Fibroblast of pulmonary artery (primary cell): ENCODE measurements around the gene HIPK3.

ENCODE experiments used
- DNase-seq: peaks from one replicate; pipeline ENCODE4 v3.0.0-alpha.2; 2010; ENCODE audit warnings: low read depth
- H3K4me3 ChIP-seq: replicated peaks from 2 replicates; pipeline ENCODE4 v1.5.1; 2011; ENCODE audit warnings: low read depth, mild to moderate bottlenecking, control low read depth, low read length, moderate library complexity
- TF ChIP-seq, protein P1 (sequence below): IDR thresholded peaks from 2 replicates; pipeline ENCODE4 v1.5.1; 2011; ENCODE audit warnings: mild to moderate bottlenecking, control low read depth, low read length, inconsistent platforms; ENCODE audit errors: missing control alignments

Gene HIPK3

DNA sequence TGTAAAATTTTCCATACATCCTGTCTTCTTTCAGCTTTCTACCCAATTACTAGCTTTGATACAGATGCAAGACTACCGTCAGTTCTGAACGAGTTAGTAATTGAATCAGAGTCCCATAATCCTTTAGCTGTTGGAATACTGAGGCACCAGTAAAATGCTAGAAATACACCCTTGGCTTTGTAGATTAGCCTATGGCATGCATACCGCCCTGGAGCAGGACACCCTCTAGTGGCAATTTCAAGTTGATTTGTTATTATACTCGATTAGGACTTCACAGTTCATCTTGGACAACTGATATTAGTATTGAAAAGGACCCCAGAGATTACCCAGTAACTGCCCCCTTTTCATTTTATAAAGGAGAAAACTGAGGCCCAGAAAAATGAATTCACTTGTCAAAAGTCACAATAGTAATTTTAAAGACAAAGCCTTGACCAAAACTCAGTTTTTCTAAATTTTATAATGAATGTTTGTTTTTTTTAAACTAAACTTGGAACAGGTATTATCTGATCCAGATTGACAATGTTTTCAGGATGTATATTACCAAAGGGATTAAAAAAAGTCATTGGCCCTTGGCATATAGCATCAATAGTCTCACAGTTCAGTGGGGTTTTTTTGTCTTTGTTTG, 72.6 kb downstream of the HIPK3 start:
- peak; percentile 83 for DNase-seq
- TF ChIP-seq, protein P1, sequence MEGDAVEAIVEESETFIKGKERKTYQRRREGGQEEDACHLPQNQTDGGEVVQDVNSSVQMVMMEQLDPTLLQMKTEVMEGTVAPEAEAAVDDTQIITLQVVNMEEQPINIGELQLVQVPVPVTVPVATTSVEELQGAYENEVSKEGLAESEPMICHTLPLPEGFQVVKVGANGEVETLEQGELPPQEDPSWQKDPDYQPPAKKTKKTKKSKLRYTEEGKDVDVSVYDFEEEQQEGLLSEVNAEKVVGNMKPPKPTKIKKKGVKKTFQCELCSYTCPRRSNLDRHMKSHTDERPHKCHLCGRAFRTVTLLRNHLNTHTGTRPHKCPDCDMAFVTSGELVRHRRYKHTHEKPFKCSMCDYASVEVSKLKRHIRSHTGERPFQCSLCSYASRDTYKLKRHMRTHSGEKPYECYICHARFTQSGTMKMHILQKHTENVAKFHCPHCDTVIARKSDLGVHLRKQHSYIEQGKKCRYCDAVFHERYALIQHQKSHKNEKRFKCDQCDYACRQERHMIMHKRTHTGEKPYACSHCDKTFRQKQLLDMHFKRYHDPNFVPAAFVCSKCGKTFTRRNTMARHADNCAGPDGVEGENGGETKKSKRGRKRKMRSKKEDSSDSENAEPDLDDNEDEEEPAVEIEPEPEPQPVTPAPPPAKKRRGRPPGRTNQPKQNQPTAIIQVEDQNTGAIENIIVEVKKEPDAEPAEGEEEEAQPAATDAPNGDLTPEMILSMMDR = peak; percentile 66
- no peak overlapping the region for H3K4me3 ChIP-seq

DNA sequence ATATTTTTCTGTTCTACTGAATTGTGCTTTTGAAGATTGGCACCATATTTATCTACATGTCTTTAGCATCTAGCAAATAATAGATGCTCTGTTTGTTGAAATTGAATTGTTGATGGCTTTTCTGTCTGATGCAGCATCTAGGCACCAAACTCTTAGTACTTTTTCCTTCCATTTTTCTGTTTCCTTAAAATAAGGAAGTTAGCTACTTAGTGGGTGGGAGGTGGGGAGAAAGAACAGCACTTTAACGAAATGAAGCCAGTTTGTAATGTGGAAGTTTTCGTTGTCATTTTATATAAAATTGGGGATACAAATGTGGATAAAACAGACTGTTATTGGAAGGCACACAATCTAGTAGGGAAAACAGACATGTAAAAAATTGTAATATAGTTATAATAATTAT, 76.6 kb downstream of the HIPK3 start:
- no peak overlapping the region for H3K4me3 ChIP-seq
- DNase-seq = no peak
- TF ChIP-seq, protein P1 = no peak

DNA sequence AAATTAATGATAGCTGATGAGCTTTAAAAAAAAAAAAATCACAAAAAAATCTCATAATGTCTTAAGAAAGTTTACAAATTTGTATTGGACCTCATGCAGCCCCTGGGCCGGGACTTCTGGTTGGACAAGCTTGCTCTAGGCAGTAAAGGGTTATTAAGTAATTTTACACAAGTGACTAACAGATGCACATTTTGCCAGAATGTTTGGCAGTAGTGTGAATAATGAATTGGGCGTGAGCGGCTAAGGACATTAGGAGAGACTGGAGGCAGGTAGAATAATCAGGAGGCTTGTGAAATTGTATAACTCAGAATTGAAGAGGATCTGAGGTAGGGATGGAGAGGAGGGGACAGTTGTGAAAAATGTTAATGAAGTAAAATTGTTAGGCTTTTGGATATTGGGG, 77.4 kb downstream of the HIPK3 start:
- no peak for DNase-seq
- TF ChIP-seq, protein P1 = no peak
- H3K4me3 ChIP-seq = no peak overlapping the region

DNA sequence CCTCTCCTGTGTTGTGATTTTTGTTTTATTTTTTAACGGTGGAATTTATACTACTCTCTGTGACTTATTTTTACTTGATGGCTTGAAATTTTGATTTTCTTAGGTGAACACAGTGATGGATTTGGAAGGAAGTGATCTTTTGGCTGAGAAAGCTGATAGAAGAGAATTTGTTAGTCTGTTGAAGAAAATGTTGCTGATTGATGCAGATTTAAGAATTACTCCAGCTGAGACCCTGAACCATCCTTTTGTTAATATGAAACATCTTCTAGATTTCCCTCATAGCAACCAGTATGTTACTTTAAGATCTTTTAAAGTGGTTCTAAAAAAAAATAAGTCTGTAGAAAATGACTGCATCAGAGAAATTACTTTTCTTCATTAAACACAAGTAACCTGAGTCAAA, 82.1 kb downstream of the HIPK3 start:
- DNase-seq = no peak
- TF ChIP-seq, protein P1 = no peak
- H3K4me3 ChIP-seq = no peak overlapping the region

DNA sequence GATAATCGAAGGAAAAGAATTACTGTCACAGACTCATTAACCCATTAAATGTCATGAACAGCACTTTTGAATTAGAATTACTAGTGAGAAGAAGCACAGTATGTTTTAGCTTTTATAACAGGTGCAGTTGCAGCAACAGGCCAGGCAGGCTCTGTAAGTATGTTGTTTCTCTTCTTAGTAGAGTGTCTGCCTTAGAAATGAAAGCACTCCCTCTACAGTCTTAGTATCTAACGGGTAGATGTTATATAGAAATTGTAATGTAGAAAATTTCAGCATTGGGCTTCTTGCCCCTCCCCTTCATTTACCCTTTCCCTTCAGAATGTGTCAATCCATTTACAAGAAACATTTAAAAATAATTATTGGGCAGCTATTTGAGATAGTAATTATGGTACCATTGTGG, 87.4 kb downstream of the HIPK3 start:
- TF ChIP-seq, protein P1 = peak; percentile 10
- DNase-seq = no peak
- no peak overlapping the region for H3K4me3 ChIP-seq

DNA sequence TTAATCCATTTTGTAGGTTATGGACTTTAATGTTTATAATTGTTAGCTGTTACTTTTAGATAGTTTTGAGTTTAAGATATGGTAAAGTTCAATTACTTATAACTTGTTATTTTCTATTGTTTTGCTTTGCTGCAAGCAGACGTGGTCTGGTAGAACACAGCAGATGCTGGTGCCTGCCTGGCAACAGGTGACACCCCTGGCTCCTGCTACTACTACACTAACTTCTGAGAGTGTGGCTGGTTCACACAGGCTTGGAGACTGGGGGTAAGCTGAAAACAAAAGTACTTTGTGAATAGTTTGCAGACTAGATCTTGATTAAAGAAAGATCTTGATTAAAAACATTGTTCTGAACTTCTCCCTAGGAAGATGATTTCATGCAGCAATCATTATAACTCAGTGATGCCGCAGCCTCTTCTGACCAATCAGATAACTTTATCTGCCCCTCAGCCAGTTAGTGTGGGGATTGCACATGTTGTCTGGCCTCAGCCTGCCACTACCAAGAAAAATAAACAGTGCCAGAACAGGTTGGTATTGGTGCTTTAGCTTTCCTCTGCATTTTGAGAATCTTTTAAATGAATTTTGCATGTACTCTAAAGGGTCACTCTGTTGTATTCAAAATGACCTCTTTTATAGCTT, 90.4 kb downstream of the HIPK3 start:
- DNase-seq = no peak
- no peak overlapping the region for H3K4me3 ChIP-seq
- TF ChIP-seq, protein P1 = no peak

DNA sequence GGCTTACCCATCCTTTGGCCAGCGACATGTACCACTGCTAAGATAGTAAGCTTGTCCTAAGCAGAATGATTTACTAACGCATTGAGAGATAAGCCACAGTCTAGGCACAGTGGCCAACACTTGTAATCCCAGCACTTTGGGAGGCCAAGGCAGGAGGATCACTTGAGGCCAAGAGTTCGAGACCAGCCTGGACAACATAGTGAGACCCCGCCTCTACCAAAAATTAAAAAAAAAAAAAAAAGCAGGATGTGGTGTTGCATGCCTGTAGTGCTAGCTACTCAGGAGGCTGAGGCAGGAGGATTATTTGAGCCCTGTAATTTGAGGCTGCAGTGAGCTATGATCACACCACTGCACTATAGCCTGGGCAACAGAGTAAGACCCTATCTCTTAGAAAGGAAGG, 93.1 kb downstream of the HIPK3 start:
- TF ChIP-seq, protein P1 = no peak
- no peak for DNase-seq
- no peak overlapping the region for H3K4me3 ChIP-seq
